GM18951 (cell line): ENCODE measurements around the gene INSR.
A peak's percentile ranks its signal among the peaks of the same experiment; 100 is the strongest.

Source experiments
- POLR2A ChIP-seq: IDR thresholded peaks from 4 replicates; pipeline ENCODE4 v1.6.1; 2011; ENCODE audit warnings: mild to moderate bottlenecking; ENCODE audit not compliant: insufficient read length, insufficient read depth; ENCODE audit errors: extremely low read depth
- in situ Hi-C: fragments of 300-500 bp; cut with MboI; formaldehyde crosslinking; loops from one replicate; pipeline ENCODE4 v1.12.0; 2022; ENCODE audit warnings: low sequenced_read_pairs, mixed read lengths, inconsistent platforms; ENCODE audit not compliant: unreplicated experiment

Gene INSR

DNA sequence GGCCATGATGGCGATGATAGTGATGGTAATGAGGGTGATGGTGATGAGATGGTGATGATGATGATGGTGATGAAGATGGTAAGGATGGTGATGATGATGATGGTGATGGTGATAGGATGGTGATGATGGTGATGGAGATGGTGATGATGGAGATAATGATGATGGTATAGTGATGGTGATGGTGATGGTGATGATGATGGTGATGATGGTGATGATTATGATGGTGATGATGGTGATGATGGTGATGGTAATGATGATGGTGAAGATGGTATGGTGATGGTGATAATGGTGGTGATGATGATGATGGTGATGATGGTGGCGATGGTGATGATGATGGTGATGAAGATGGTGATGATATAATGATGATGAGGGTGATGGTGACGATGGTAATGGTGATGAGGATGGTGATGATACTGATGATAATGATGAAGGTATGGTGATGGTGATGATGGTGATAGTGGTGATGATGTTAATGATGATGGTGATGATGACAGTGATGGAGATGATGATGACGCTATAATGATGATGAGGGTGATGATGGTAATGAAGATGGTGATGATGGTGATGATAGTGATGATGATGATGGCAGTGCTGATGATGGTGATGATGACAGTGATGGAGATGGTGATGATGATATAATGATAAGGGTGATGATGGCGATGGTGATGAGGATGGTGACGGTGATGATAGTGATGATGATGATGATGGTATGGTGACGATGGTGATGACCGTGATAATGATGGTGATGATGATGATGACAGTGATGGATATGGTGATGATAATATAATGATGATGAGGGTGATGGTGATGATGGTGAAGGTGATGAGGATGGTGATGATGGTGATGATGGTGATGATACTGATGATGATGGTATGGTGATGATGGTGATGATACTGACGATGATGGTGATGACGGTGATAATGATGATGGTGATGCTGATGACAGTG, 187.2 kb downstream of the INSR start:
- in situ Hi-C loops: no loop called here
- no peak for TF ChIP-seq POLR2A

DNA sequence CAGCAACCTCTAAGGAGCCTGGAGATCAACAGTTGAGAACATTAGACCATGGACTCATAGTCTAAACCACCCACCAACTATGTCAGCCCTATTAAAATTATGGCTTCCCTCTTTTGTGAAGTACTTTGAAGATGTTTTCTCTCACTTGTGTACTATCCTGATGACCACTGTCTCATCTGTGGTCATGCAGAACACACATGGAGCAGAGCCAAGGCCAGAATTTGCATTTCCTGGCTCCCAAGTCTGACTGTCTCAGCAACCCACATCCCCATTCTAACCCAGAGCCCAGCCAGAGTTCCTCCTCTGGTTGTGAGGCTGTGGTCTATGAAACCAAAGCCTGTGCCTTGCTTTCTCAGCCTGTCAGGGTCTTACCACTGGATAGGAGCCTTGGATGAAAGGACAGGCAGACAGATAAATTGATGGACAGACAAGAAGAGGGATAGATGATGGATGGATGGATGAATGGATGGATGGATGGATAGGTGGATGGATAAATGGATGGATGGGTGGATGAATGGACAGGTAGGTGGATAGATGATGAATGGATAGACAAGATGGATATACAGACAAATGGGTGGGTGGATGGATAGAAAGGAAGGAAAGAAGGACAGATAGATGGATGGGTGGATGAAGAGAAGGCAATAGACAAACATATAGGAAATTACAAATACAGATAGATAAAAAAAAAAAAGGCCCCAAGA, 189.3 kb downstream of the INSR start:
- in situ Hi-C loops: no loop called here
- no peak for TF ChIP-seq POLR2A

DNA sequence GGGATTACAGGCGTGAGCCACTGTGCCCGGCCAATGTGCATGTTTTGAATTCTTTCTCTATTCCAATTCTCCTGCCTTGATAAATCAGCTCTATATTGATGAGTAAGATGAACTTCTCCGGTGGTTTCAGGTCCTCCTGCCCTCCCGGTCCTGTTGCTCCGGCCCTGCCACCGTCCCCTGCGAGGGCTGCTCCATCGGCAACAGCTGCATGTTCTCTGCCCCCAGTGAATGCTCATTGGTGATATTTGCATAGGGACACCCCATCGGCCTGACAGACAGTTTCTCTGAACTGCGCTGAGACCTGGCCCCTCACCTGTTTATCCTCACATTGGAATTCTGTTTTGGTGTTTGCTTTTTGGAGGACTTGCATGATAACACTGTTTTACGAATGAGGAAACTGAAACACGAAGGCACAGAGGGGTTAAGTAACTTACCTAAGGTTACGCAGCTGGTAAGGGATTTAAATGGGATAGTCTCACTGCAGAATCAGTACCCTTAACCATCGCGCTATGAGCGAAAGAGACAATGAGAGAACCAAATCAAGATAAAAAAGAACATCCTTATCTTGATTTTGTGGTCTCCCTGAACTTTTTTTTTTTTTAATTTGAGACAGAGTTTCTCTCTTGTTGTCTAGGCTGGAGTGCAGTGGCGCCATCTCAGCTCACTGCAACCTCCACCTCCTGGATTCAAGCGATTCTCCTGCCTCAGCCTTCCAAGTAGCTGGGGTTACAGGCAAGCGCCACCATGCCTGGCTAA, 192.5 kb downstream of the INSR start:
- TF ChIP-seq POLR2A: no peak
- in situ Hi-C loops: no loop called here

DNA sequence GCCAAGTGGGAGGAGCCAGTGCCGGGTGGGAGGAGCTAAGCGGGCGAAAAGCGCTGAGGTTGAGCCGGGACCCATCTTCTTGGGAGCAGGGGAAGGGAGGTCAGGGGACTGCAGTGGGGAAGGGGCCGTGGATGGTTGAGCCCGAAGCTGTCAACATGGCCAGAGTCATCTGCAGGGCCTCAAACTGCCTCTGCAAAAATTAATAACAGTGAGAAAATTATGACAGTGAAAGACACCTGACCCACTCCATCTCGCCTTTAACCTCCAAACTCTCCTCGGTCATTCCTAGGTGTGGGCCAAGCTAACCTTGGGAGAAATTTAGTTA, 194.7 kb downstream of the INSR start:
- no peak for TF ChIP-seq POLR2A
- in situ Hi-C loops: no loop called here

DNA sequence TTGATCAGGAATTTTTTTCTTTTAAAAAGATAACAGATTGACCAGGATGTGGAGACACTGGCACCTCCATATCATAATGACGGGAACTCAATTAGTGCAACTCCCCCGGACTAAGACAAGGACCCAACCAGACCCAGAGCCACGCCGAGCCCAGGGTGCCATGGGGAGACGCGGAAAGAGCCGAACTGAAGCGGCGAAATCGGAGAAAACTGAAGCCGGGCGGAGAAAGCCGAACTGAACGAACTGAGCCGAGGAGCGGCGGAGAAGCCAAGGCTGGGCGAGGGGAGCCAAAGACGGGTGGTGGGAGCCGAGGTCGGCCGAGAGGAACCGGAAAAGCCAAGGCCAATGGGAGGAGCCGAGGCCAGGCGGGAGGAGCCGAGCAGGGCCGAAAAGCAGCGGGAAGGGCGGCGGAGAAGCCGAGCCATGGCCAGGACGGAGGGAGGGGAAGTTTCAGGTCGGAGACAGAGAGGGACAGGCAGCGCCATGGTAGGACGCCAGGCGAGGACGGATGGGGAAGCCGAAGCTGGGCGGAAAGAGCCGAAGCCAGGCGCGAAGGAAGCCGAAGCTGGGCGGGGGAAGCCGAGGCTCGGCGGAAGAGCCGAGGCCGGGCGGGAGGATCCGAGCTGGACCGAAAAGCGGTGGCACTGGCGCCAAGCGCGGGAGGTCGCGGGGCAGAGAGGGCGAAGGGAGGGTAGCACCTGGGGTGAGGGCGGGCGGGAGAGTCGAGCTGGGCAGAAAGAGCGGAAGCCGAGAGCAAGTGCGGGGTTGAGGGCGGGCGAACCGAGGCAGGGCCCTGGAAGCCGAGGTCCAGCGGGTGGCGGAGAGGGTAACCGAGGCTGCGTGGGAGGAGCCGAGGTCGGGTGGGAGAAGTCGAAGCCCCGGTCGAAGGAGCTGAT, 195.3 kb downstream of the INSR start:
- in situ Hi-C loops: no loop called here
- peak; percentile 82 for TF ChIP-seq POLR2A

DNA sequence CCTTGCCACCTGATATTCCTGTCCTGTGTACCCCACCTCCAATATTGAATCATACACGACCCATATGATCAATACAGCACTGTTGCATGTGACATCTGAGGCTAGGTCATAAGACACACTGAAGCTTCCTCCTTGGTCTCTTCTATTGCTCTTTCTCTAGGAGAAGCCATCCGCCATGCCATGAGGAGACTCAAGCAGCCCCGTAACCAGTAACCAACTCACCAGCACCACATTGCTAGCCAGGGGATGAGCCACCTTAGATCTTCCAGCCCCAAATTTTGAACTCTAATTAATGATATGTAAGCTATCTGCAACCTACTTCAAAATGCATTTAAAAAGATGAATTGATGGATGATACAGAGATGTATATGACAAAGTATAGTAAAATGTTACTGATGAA, 196.1 kb downstream of the INSR start:
- TF ChIP-seq POLR2A: no peak
- in situ Hi-C loops: no loop called here

DNA sequence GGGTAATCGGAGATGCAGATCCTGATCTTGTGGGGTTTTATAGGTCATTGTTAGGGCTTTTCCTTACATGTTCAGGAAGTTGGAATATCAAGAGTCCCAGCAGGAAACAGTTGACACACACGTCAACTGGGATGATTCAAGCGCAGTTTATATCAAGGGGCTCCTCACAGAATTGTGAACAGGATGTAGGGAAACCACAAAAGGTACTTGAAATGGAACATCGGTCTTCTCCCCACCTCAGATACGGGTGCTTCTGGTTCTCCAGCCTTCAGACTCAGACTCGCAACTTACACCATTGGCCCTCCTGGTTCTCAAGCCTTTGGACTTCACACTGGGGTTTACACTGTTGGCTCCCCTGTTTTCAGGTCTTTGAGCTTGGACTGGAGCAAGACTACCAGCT, 205.2 kb downstream of the INSR start:
- in situ Hi-C loops: no loop called here
- no peak for TF ChIP-seq POLR2A

DNA sequence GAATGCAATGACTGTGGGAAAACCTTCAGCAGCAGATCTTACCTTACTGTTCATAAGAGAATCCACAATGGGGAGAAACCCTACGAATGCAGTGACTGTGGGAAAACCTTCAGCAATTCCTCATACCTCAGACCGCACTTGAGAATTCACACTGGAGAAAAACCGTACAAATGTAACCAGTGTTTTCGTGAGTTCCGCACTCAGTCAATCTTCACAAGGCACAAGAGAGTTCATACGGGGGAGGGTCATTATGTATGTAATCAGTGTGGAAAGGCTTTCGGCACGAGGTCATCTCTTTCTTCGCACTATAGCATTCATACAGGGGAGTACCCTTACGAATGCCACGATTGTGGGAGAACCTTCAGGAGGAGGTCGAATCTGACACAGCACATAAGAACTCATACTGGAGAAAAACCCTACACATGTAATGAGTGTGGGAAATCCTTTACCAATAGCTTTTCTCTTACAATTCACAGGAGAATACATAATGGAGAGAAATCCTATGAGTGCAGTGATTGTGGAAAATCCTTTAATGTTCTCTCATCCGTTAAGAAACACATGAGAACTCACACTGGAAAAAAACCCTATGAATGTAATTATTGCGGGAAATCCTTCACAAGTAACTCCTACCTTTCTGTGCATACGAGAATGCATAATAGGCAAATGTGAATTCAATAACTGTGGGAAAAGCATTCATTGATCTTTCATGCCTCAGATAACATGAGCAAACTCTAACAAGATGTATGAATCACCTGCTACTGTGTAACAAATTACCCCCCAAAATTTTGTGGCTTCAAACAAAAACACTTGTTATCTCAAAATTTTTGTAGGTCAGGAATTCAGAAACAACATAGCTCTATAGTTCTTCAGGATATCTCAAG, 210.9 kb downstream of the INSR start:
- TF ChIP-seq POLR2A: no peak
- in situ Hi-C loops: no loop called here

DNA sequence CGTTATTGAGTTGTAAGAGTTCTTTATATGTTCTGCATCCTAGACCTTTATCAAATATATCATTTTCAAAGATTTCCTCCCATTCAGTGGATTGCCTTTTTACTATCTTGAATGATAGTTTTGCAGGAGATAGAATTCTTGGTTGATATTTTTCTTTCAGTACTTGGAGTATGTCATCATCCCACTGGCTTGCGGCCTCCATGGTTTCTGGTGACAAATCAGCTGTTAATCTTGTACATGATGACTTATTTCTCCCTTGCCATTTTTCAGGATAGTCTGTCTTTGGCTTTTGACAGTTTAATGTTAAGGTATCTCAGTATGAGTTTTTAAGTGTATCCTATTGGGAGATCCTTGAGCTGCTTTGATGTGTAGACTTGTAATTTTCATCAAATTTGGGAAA, 216.2 kb downstream of the INSR start:
- in situ Hi-C loops: no loop called here

DNA sequence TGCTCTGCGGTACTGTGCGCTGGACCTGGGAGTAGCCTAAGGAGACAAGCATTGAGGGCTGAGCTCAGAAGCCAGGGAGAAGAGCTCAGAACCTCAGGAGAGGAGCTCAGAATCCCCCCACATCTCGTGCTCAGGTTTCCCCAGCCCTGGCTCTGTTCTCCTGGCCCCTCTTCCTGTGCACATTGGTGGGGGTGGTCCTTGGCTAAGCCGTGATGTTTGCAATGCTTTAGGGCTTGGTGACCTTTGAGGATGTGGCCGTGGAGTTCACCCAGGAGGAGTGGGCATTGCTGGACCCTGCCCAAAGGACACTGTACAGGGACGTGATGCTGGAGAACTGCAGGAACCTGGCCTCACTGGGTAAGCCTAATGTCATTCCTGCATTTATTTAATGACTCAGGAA, 218.1 kb downstream of the INSR start:
- no peak for TF ChIP-seq POLR2A
- in situ Hi-C loops: no loop called here

More for the DNA sequence above, 216.2 kb downstream of the INSR start:
- no peak for TF ChIP-seq POLR2A

DNA sequence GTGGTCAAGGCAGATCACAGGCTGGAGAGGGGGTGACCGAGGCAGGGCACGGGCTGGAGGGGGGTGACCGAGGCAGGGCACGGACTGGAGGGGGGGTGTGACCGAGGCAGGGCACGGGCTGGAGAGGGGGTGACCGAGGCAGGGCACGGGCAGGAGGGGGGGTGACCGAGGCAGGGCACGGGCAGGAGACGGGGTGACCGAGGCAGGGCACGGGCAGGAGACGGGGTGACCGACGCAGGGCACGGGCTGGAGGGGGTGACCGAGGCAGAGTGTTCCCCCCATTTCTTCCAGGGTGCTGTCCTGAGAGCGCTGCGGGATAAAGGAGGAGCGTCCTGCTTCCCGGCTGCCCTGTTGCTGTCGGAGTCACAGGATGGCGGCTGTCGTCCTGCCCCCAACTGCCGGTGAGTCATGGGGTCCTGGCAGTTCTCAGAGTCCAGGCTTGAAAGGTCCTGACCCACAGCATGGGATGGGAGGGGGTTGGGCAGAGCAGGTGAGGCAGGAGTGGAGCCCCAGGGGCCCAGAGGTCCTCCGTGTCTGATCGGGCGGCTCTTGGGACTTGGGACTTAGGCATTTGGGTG, 219.4 kb downstream of the INSR start:
- in situ Hi-C loops: no loop called here
- TF ChIP-seq POLR2A: no peak
